Embryonic facial prominence (tissue), 1 donor: Measurements from ENCODE around the gene CRIM1.

Experiments
- DNase-seq: peaks from one replicate; pipeline ENCODE4 v3.0.0-alpha.2; 2016; ENCODE audit errors: extremely low spot score

The CRIM1 gene

GRCh38 chr2:36455788-36456187 lies 100.2 kb downstream of the CRIM1 start:
- no peak for DNase-seq

- DNase-seq: no peak
Observed at GRCh38 chr2:36456227-36457175, 100.9 kb downstream of the CRIM1 start.

- no peak for DNase-seq
Observed at GRCh38 chr2:36458106-36458505, 102.5 kb downstream of the CRIM1 start.

GRCh38 chr2:36459725-36460137 lies 104.2 kb downstream of the CRIM1 start:
- DNase-seq: no peak

- no peak for DNase-seq
Observed at GRCh38 chr2:36461039-36461681, 105.6 kb downstream of the CRIM1 start.

- no peak for DNase-seq
Observed at GRCh38 chr2:36462311-36462935, 106.8 kb downstream of the CRIM1 start.

GRCh38 chr2:36463365-36463764 lies 107.8 kb downstream of the CRIM1 start:
- no peak for DNase-seq

GRCh38 chr2:36464006-36464721 lies 108.6 kb downstream of the CRIM1 start:
- DNase-seq: no peak

- DNase-seq: no peak
Observed at GRCh38 chr2:36466135-36466534, 110.6 kb downstream of the CRIM1 start.

GRCh38 chr2:36468463-36469105 lies 113.0 kb downstream of the CRIM1 start:
- no peak for DNase-seq

- DNase-seq: no peak
Observed at GRCh38 chr2:36469106-36469477, 113.5 kb downstream of the CRIM1 start.

GRCh38 chr2:36469710-36470109 lies 114.1 kb downstream of the CRIM1 start:
- DNase-seq: no peak

GRCh38 chr2:36473230-36473629 lies 117.7 kb downstream of the CRIM1 start:
- DNase-seq: no peak

GRCh38 chr2:36476411-36476810 lies 120.8 kb downstream of the CRIM1 start:
- DNase-seq: no peak

GRCh38 chr2:36477315-36477714 lies 121.7 kb downstream of the CRIM1 start:
- DNase-seq: no peak

GRCh38 chr2:36477746-36478145 lies 122.2 kb downstream of the CRIM1 start:
- DNase-seq: no peak

- DNase-seq: no peak
Observed at GRCh38 chr2:36478332-36478738, 122.8 kb downstream of the CRIM1 start.

GRCh38 chr2:36478999-36479398 lies 123.4 kb downstream of the CRIM1 start:
- no peak for DNase-seq

GRCh38 chr2:36479406-36479805 lies 123.8 kb downstream of the CRIM1 start:
- DNase-seq: no peak

GRCh38 chr2:36480028-36480427 lies 124.5 kb downstream of the CRIM1 start:
- no peak for DNase-seq

- DNase-seq: no peak
Observed at GRCh38 chr2:36480636-36481035, 125.1 kb downstream of the CRIM1 start.
